CD4-positive, CD25-positive, alpha-beta regulatory T cell (primary cell): ENCODE data around the gene CFAP299. TPM values are rescaled to one million over a fixed set of nuclear protein-coding genes. Genes with fewer than 3 reads are reported as not detected.
"Not testable (repeated sequence)": the region's sequence is repeated elsewhere in the genome, so short reads cannot be mapped to it uniquely, and the experiment has no call there.

Experiments used
- ATAC-seq, 2 donors: fragments of 150-1000 bp; cut with Tn5 transposase; one replicate each; pipeline ENCODE4 v1.10.0; 2021; ENCODE audit warnings: low read depth in 2 of 2, moderate number of reproducible peaks in 2 of 2, moderate library complexity in 1 of 2
- DNase-seq, 3 donors: peaks; one replicate each; pipeline versions ENCODE4 v3.0.0 to v3.0.0-alpha.2; 2012 to 2022; ENCODE audit warnings: mixed read lengths in 1 of 3
- H3K27ac ChIP-seq: one replicate; pipeline ENCODE4 v1.7.0; 2013; ENCODE audit warnings: mild to moderate bottlenecking, low read length; ENCODE audit not compliant: insufficient read depth, poor library complexity, severe bottlenecking
- H3K27me3 ChIP-seq: one replicate; pipeline ENCODE4 v1.7.0; 2013; ENCODE audit warnings: low read length; ENCODE audit not compliant: control insufficient read depth, insufficient read depth
- H3K36me3 ChIP-seq: one replicate; pipeline ENCODE4 v1.7.0; 2013; ENCODE audit warnings: mild to moderate bottlenecking, low read length, moderate library complexity; ENCODE audit not compliant: control insufficient read depth, insufficient read depth
- H3K4me1 ChIP-seq: 2 replicates; pipeline ENCODE4 v1.7.0; 2013; ENCODE audit warnings: mild to moderate bottlenecking, low read length; ENCODE audit not compliant: insufficient read depth, control insufficient read depth, poor library complexity, severe bottlenecking
- H3K4me3 ChIP-seq: one replicate; pipeline ENCODE4 v1.7.0; 2013; ENCODE audit warnings: low read depth, mild to moderate bottlenecking, low read length, moderate library complexity
- H3K9me3 ChIP-seq, 2 experiments: 1 replicate in 1 of 2; 2 replicates in 1 of 2; pipeline ENCODE4 v1.7.0; 2013; ENCODE audit warnings: low read length in 2 of 2, mild to moderate bottlenecking in 1 of 2, moderate library complexity in 1 of 2; ENCODE audit not compliant: control insufficient read depth in 2 of 2
- H3K27ac Mint-ChIP-seq, 3 donors: one replicate each; pipeline ENCODE4 v1.8.0; 2020 to 2022; ENCODE audit warnings: mild to moderate bottlenecking in 3 of 3, mixed read lengths in 3 of 3, moderate library complexity in 2 of 3
- H3K27me3 Mint-ChIP-seq: one replicate; pipeline ENCODE4 v1.8.0; 2022; ENCODE audit warnings: mild to moderate bottlenecking, mixed read lengths
- H3K36me3 Mint-ChIP-seq: one replicate; pipeline ENCODE4 v1.8.0; 2020; ENCODE audit warnings: mixed read lengths
- H3K4me1 Mint-ChIP-seq, 4 donors: one replicate each; pipeline ENCODE4 v1.8.0; 2020 to 2022; ENCODE audit warnings: mixed read lengths in 4 of 4, mild to moderate bottlenecking in 1 of 4
- H3K4me3 Mint-ChIP-seq, 4 donors: one replicate each; pipeline ENCODE4 v1.8.0; 2020 to 2022; ENCODE audit warnings: mild to moderate bottlenecking in 4 of 4, mixed read lengths in 4 of 4, moderate library complexity in 3 of 4
- H3K9me3 Mint-ChIP-seq, 7 donors: one replicate each; pipeline ENCODE4 v1.8.0; 2020 to 2022; ENCODE audit warnings: mixed read lengths in 7 of 7, mild to moderate bottlenecking in 3 of 7, moderate library complexity in 2 of 7
- polyA plus RNA-seq, 4 donors: library from polyadenylated mRNA; unstranded; fragments of 300-500 nt; fragmentation: Illumina TruSeq; gene quantifications; one replicate each; pipeline ENCODE4 v1.2.3, GENCODE V29; 2021
- total RNA-seq: library from RNA; stranded (reverse); gene quantifications from one replicate; pipeline ENCODE4 v1.2.3, GENCODE V29; 2022

CFAP299 gene
- total and polyA plus RNA-seq, 5 donors from 2014 or later: not detected

- H3K27me3 Mint-ChIP-seq: no peaks in the 10 kb centered on the region
- ATAC-seq: no peak
- Histone ChIP-seq H3K4me3 (no peak overlapping the region), H3K27me3 (no peaks in the 10 kb centered on the region), H3K36me3 (no peaks in the 10 kb centered on the region), H3K4me1 (no peaks in the 10 kb centered on the region), H3K27ac (no peak overlapping the region), H3K9me3 (no peaks in the 10 kb centered on the region)
- no peaks in the 10 kb centered on the region for H3K4me1 Mint-ChIP-seq
- DNase-seq: no peak
- H3K4me3 Mint-ChIP-seq: no peak overlapping the region
- no peaks in the 10 kb centered on the region for H3K36me3 Mint-ChIP-seq
- peaks cover 0 to 4% (median 0%) of the 10 kb centered on the region in 7 donors for H3K9me3 Mint-ChIP-seq
- no peak overlapping the region for H3K27ac Mint-ChIP-seq
Observed at GRCh38 chr4:80776168-80776567, 440.6 kb downstream of the CFAP299 start.

GRCh38 chr4:80781431-80781830 lies 445.9 kb downstream of the CFAP299 start:
- no peak for ATAC-seq
- Mint-ChIP-seq H3K4me3 (no peak overlapping the region), H3K36me3 (no peaks in the 10 kb centered on the region), H3K27me3 (no peaks in the 10 kb centered on the region), H3K4me1 (no peaks in the 10 kb centered on the region), H3K9me3 (peaks cover 0 to 3% (median 0%) of the 10 kb centered on the region in 7 donors), H3K27ac (no peak overlapping the region)
- Histone ChIP-seq H3K9me3 (no peaks in the 10 kb centered on the region), H3K27ac (no peak overlapping the region), H3K4me3 (no peak overlapping the region), H3K4me1 (no peaks in the 10 kb centered on the region), H3K36me3 (no peaks in the 10 kb centered on the region), H3K27me3 (no peaks in the 10 kb centered on the region)
- DNase-seq: no peak

- no peak for DNase-seq
- no peaks in the 10 kb centered on the region for H3K4me1 ChIP-seq
- no peak for ATAC-seq
- Mint-ChIP-seq H3K4me1 (peaks cover 0 to 15% (median 6%) of the 10 kb centered on the region in 4 donors), H3K9me3 (peaks cover 0 to 2% (median 0%) of the 10 kb centered on the region in 7 donors), H3K4me3 (no peak overlapping the region), H3K36me3 (no peaks in the 10 kb centered on the region), H3K27me3 (peaks cover 5% of the 10 kb centered on the region), H3K27ac (no peak overlapping the region)
- H3K4me3 ChIP-seq: no peak overlapping the region
- H3K27ac ChIP-seq: no peak overlapping the region
- no peaks in the 10 kb centered on the region for H3K36me3 ChIP-seq
- H3K9me3 ChIP-seq: no peaks in the 10 kb centered on the region
- H3K27me3 ChIP-seq: no peaks in the 10 kb centered on the region
Observed at GRCh38 chr4:80787306-80787705, 451.8 kb downstream of the CFAP299 start.

- H3K36me3 ChIP-seq: no peaks in the 10 kb centered on the region
- Mint-ChIP-seq H3K27me3 (peaks cover 5% of the 10 kb centered on the region), H3K9me3 (peaks cover 0 to 2% (median 0%) of the 10 kb centered on the region in 7 donors), H3K36me3 (no peaks in the 10 kb centered on the region), H3K27ac (peak overlapping the region in 1 of 3 donors; percentile 6), H3K4me1 (peaks cover 0 to 15% (median 6%) of the 10 kb centered on the region in 4 donors), H3K4me3 (no peak overlapping the region)
- ATAC-seq (no peak), DNase-seq (no peak)
- no peaks in the 10 kb centered on the region for H3K27me3 ChIP-seq
- no peaks in the 10 kb centered on the region for H3K9me3 ChIP-seq
- no peaks in the 10 kb centered on the region for H3K4me1 ChIP-seq
- H3K27ac ChIP-seq: no peak overlapping the region
- no peak overlapping the region for H3K4me3 ChIP-seq
Observed at GRCh38 chr4:80788798-80789197, 453.3 kb downstream of the CFAP299 start.

GRCh38 chr4:80790152-80790551 lies 454.6 kb downstream of the CFAP299 start:
- no peaks in the 10 kb centered on the region for H3K9me3 ChIP-seq
- Mint-ChIP-seq H3K9me3 (peaks cover 0 to 2% (median 0%) of the 10 kb centered on the region in 7 donors), H3K27me3 (peaks cover 5% of the 10 kb centered on the region), H3K36me3 (no peaks in the 10 kb centered on the region), H3K27ac (no peak overlapping the region), H3K4me1 (peaks cover 0 to 15% (median 6%) of the 10 kb centered on the region in 4 donors), H3K4me3 (no peak overlapping the region)
- no peak overlapping the region for H3K4me3 ChIP-seq
- no peaks in the 10 kb centered on the region for H3K36me3 ChIP-seq
- no peak for DNase-seq
- H3K27ac ChIP-seq: no peak overlapping the region
- no peak for ATAC-seq
- H3K27me3 ChIP-seq: no peaks in the 10 kb centered on the region
- no peaks in the 10 kb centered on the region for H3K4me1 ChIP-seq

- not testable (repeated sequence) for H3K4me1 Mint-ChIP-seq, H3K27ac ChIP-seq, DNase-seq, H3K27ac Mint-ChIP-seq, H3K4me3 Mint-ChIP-seq, H3K36me3 Mint-ChIP-seq, ATAC-seq, H3K36me3 ChIP-seq, H3K9me3 ChIP-seq, H3K4me3 ChIP-seq, H3K27me3 ChIP-seq, H3K27me3 Mint-ChIP-seq, H3K4me1 ChIP-seq
- peaks cover 0 to 16% (median 5%) of the 10 kb centered on the region in 7 donors for H3K9me3 Mint-ChIP-seq
Observed at GRCh38 chr4:80793660-80794059, 458.1 kb downstream of the CFAP299 start.

GRCh38 chr4:80798082-80798481 lies 462.6 kb downstream of the CFAP299 start:
- Histone ChIP-seq H3K27ac (no peak overlapping the region), H3K27me3 (no peaks in the 10 kb centered on the region), H3K4me3 (no peak overlapping the region), H3K9me3 (peaks cover 4 to 8% of the 10 kb centered on the region in 2 experiments), H3K4me1 (no peaks in the 10 kb centered on the region), H3K36me3 (no peaks in the 10 kb centered on the region)
- Mint-ChIP-seq H3K27me3 (no peaks in the 10 kb centered on the region), H3K4me1 (peaks cover 0 to 11% (median 5%) of the 10 kb centered on the region in 4 donors), H3K27ac (no peak overlapping the region), H3K9me3 (peaks cover 0 to 16% (median 6%) of the 10 kb centered on the region in 7 donors), H3K4me3 (no peak overlapping the region), H3K36me3 (no peaks in the 10 kb centered on the region)
- ATAC-seq (no peak), DNase-seq (peak in 1 of 3 donors; percentile 16)

- not testable (repeated sequence) for H3K36me3 Mint-ChIP-seq, H3K27me3 Mint-ChIP-seq
Observed at GRCh38 chr4:80800719-80801118, 465.2 kb downstream of the CFAP299 start.

More at GRCh38 chr4:80800719-80801118, 465.2 kb downstream of the CFAP299 start:
- DNase-seq: peak in 1 of 3 donors; percentile 29
- not testable (repeated sequence) for H3K4me3 Mint-ChIP-seq, H3K36me3 ChIP-seq, H3K4me1 ChIP-seq, ATAC-seq, H3K27ac ChIP-seq, H3K4me3 ChIP-seq, H3K9me3 ChIP-seq, H3K27me3 ChIP-seq, H3K27ac Mint-ChIP-seq
- Mint-ChIP-seq H3K4me1 (peaks cover 0 to 11% (median 5%) of the 10 kb centered on the region in 4 donors), H3K9me3 (peaks cover 0 to 16% (median 6%) of the 10 kb centered on the region in 7 donors)
